ENCODE results near the gene CLASP1.
"Not testable (repeated sequence)": the region's sequence is repeated elsewhere in the genome, so short reads cannot be mapped to it uniquely, and the experiment has no call there.

CLASP1 gene

DNA sequence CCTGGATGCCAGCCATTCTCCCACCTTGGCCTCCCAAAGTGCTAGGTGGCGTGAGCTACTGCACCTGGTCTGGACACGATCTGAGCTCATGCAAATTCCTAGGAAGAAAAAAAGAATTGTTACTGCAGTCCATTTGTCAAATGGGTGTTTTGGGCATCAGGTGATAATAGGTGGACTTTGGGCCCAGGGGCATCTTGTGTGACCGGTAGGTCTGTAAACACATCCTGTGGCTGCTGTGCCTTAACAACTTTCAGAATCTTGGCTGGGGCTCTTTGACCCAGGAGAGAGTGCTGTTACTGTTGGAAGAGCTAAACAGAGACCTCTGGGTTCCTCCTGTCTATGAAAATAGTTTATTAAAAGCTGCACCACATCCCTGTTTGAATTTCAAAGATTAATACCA lies 329.3 kb downstream of the CLASP1 start:
- H3K27me3 ChIP-seq (ENCODE audit: insufficient read depth, poor library complexity, severe bottlenecking): no peaks in the 10 kb centered on the region
- TF ChIP-seq, protein P1, sequence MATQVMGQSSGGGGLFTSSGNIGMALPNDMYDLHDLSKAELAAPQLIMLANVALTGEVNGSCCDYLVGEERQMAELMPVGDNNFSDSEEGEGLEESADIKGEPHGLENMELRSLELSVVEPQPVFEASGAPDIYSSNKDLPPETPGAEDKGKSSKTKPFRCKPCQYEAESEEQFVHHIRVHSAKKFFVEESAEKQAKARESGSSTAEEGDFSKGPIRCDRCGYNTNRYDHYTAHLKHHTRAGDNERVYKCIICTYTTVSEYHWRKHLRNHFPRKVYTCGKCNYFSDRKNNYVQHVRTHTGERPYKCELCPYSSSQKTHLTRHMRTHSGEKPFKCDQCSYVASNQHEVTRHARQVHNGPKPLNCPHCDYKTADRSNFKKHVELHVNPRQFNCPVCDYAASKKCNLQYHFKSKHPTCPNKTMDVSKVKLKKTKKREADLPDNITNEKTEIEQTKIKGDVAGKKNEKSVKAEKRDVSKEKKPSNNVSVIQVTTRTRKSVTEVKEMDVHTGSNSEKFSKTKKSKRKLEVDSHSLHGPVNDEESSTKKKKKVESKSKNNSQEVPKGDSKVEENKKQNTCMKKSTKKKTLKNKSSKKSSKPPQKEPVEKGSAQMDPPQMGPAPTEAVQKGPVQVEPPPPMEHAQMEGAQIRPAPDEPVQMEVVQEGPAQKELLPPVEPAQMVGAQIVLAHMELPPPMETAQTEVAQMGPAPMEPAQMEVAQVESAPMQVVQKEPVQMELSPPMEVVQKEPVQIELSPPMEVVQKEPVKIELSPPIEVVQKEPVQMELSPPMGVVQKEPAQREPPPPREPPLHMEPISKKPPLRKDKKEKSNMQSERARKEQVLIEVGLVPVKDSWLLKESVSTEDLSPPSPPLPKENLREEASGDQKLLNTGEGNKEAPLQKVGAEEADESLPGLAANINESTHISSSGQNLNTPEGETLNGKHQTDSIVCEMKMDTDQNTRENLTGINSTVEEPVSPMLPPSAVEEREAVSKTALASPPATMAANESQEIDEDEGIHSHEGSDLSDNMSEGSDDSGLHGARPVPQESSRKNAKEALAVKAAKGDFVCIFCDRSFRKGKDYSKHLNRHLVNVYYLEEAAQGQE (IDR thresholded peaks at IDR 0.05; ENCODE audit: insufficient replicate concordance, low read depth): no peak
- TF ChIP-seq SPI1 (IDR thresholded peaks at IDR 0.05; ENCODE audit: borderline replicate concordance, low read depth): no peak
- TF ChIP-seq GABPA (IDR thresholded peaks at IDR 0.05; ENCODE audit: low read depth): no peak
- no peak for TF ChIP-seq POLR2AphosphoS5 (IDR thresholded peaks at IDR 0.05; ENCODE audit: low read depth)
- TF ChIP-seq CTCF (IDR thresholded peaks at IDR 0.05; ENCODE audit: insufficient read depth, low read length): no peak
- no peak overlapping the region for H3K27ac ChIP-seq (replicated peaks)
- DNase-seq (ENCODE audit: low read depth in 1 of 2, low spot score in 1 of 2): no peak
- H3K4me3 ChIP-seq (replicated peaks; ENCODE audit: insufficient read depth, low read length): no peak overlapping the region

GRCh38 chr2:121316986-121317385 lies 332.3 kb downstream of the CLASP1 start:
- H3K27me3 ChIP-seq (ENCODE audit: insufficient read depth, poor library complexity, severe bottlenecking): no peaks in the 10 kb centered on the region
- TF ChIP-seq CTCF (IDR thresholded peaks at IDR 0.05; ENCODE audit: insufficient read depth, low read length) (no peak), POLR2AphosphoS5 (IDR thresholded peaks at IDR 0.05; ENCODE audit: low read depth) (no peak), SPI1 (IDR thresholded peaks at IDR 0.05; ENCODE audit: borderline replicate concordance, low read depth) (no peak), GABPA (IDR thresholded peaks at IDR 0.05; ENCODE audit: low read depth) (no peak)
- TF ChIP-seq, protein P1 (IDR thresholded peaks at IDR 0.05; ENCODE audit: insufficient replicate concordance, low read depth): no peak
- DNase-seq (ENCODE audit: low read depth in 1 of 2, low spot score in 1 of 2): no peak
- H3K4me3 ChIP-seq (replicated peaks; ENCODE audit: insufficient read depth, low read length): no peak overlapping the region
- H3K27ac ChIP-seq (replicated peaks): no peak overlapping the region

- H3K4me3 ChIP-seq (replicated peaks; ENCODE audit: insufficient read depth, low read length); DNase-seq (ENCODE audit: low read depth in 1 of 2, low spot score in 1 of 2); H3K27ac ChIP-seq (replicated peaks); H3K27me3 ChIP-seq (ENCODE audit: insufficient read depth, poor library complexity, severe bottlenecking): not testable (repeated sequence)
Measured at GRCh38 chr2:121313701-121314100, 335.6 kb downstream of the CLASP1 start.

DNA sequence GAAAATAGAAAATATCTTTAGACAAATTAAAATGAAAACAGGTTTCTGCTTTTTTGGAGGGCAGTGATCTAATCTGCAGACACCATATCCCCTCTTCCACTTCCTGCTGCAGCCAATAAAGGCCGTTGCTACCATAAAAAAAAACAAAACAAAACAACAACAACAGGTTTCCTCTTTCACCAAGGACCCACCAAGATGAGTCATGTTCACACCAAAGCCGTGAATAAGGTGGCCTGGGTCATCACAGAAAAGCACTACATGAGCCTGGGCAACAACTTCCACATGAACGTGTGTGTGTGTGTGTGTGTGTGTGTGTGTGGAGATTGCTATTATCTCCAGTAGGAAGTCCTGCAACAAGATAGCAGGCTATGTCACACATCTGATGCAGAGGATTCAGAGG lies 339.5 kb downstream of the CLASP1 start:
- DNase-seq (ENCODE audit: low read depth in 1 of 2, low spot score in 1 of 2): no peak
- Histone ChIP-seq H3K27ac (replicated peaks) (no peak overlapping the region), H3K4me3 (replicated peaks; ENCODE audit: insufficient read depth, low read length) (no peak overlapping the region), H3K27me3 (ENCODE audit: insufficient read depth, poor library complexity, severe bottlenecking) (no peaks in the 10 kb centered on the region)
- no peak for TF ChIP-seq POLR2AphosphoS5 (IDR thresholded peaks at IDR 0.05; ENCODE audit: low read depth)
- TF ChIP-seq SPI1 (IDR thresholded peaks at IDR 0.05; ENCODE audit: borderline replicate concordance, low read depth): no peak
- no peak for TF ChIP-seq CTCF (IDR thresholded peaks at IDR 0.05; ENCODE audit: insufficient read depth, low read length)
- TF ChIP-seq, protein P1 (IDR thresholded peaks at IDR 0.05; ENCODE audit: insufficient replicate concordance, low read depth): no peak
- TF ChIP-seq GABPA (IDR thresholded peaks at IDR 0.05; ENCODE audit: low read depth): no peak

Measured in HL-60 (cell line).